Measurements from ENCODE around the gene ZBTB44.
A peak's percentile ranks its signal among the peaks of the same experiment; 100 is the strongest.

ZBTB44 gene

DNA sequence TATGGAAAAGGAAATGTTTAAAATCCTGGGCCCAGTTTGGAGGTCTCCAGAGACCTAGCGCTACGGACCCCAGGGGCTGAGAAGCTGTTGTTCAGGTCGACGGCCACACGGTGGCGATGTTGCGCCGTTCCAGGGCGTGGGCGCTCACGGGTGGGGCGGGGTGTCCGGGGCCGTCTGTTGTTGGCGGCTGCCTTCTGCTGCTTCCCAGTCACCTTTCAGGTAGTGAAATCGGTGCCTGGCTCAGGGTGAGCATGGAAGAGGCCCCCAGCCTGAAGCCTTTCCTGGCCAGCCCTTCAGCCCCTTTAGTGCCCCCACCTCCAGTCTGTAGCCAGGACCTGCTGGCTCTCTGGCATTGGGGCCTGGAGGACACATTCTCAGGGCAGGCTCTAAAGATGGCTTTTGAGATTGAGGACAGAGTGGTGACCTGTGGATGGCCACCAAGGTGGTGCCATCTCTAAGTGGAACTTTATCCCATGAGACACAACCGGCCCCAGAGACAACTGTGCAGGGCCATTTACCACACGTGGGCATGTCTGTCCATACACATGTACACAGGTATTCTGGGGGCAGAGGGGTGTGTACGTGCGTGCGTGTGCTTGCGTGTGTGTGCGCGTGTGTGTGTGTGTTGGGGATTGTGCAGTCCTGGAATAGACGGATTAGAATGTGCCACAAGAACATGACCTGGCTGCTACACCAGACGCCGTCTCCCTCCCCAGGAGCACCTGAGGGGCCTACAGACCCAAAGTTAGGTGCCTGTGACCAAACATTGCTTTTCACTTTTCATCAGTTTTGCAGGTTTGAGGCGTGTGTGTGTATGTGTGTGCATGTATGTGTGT is 101.4 kb downstream of the ZBTB44 start:
- peak; percentile 63 to 75 for ATAC-seq

DNA sequence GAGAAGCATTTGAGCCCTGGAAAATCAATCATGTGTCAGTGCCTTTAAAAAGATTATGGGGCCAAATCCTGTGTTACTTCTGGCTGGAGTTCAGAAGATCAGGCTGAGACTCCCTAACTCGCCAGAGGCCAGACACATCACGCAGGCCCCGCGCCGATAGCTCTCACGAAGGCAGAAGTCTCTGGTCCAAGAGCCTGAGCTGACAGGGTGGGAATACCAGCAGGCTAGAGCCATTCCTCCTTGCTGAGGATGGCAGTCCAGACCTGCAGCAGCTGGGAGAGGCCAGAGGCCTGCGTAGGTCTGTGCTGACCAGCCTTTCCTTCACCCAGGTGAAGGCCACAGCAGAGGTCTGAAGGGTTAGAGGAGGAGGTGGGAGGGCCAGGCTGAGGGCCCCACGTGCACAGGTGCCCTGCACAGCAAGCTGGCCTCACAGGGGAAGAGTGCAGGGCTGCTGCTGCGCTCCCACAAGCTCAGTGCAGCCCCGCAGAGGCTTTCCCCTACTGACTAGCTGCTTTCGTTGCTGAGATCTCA is 102.2 kb downstream of the ZBTB44 start:
- ATAC-seq: no peak

DNA sequence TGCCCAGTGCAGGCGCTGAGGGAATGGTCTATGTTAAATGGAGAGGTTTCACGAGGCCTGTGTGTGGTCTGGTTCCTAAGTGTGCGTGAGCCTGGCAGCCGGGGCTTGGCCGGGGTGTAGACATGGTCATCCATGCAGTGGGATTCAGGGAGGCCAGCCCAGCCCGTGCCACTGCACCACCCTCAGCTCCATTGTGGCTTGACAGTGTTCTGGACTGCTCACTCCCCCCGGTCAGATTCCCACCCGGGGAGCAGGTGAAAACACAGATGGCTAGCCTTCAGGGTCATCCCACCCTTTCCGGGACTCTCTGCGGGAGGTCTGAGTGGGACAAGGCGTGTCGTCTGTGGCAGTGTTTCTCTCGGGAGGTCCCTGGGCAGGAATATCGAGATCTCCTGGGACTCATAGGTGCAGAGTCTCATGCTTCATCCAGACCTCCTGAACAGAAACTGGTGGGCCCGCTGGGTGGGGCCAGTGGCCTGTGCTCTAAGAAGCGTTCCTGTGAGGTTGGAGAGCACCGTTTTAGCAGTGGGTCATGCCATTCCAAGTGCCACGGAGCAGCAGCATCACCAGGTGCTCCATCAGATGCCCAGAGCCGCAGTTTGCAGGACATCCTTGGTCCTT is 102.8 kb downstream of the ZBTB44 start:
- no peak for ATAC-seq

DNA sequence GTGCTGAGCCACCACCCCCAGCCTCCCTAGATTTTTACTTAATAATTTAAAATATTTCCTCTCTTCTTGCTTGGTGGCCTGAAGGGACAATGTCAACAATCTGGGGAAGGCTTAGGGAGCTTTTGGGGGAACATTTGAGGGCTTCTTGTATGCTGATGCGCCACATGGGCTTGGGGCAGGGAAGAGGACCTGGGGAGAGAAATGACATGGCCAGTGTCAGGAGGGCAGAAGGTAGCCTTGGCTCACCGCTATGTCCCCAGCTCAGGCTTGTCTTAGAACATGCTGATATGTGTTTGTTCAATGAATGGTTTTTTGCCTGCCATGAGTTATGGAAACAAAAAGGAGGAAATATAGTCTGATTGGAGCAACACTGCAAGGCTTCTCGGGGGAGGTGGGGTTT is 103.6 kb downstream of the ZBTB44 start:
- no peak for ATAC-seq

DNA sequence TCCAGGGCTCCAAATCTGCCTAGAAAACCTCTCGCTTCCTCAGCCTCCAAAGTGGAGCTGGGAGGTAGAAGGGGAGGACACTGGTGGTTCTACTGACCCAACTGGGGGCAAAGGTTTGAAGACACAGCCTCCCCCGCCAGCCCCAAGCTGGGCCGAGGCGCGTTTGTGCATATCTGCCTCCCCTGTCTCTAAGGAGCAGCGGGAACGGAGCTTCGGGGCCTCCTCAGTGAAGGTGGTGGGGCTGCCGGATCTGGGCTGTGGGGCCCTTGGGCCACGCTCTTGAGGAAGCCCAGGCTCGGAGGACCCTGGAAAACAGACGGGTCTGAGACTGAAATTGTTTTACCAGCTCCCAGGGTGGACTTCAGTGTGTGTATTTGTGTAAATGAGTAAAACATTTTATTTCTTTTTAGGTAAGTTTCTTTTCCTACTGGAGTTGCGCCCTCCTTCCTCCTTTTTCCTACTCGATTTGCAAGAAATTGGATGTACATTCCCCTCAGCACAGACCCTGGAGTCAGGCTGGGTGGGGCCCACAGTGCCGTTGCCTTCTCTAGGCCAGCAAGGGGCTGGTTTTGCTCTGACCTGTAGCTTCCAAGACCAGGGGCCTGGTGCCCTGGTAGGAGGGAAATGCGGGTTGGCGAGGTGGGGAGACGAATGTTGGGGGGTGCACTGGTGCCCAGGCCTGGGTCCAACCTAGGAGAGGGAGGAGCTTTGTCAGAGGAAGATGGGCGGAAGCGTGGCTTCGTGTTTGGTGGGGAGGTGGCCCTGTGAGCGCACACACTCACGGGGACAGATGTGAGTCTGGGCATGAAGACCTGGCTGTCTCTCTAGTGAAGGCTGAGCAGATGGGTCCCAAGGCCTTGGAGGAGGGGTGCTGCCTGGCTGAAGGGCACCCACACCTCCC is 104.5 kb downstream of the ZBTB44 start:
- no peak for ATAC-seq

DNA sequence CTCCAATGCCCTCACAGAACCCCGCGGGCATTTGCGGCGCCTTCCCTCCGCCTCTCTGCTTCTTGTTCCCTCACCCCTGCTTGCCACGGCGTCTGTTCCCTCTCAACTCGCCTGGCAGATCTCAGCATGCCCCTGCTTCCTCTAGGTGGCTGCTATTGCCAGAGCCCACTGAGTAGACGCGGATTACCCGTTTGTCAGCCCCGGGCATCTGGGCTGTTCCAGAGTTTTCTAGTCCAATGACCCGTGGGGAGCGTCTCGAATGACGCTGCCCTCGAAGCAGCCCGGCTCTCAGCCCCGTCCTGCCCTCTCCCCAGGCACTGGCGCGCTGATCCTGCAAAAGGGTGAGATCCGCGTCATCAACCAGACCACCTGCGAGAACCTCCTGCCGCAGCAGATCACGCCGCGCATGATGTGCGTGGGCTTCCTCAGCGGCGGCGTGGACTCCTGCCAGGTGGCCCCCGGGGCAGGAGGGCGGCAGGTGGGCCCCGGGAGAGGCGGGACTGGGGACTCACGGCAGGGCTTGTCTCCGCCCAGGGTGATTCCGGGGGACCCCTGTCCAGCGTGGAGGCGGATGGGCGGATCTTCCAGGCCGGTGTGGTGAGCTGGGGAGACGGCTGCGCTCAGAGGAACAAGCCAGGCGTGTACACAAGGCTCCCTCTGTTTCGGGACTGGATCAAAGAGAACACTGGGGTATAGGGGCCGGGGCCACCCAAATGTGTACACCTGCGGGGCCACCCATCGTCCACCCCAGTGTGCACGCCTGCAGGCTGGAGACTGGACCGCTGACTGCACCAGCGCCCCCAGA is 105.4 kb downstream of the ZBTB44 start:
- ATAC-seq: no peak

DNA sequence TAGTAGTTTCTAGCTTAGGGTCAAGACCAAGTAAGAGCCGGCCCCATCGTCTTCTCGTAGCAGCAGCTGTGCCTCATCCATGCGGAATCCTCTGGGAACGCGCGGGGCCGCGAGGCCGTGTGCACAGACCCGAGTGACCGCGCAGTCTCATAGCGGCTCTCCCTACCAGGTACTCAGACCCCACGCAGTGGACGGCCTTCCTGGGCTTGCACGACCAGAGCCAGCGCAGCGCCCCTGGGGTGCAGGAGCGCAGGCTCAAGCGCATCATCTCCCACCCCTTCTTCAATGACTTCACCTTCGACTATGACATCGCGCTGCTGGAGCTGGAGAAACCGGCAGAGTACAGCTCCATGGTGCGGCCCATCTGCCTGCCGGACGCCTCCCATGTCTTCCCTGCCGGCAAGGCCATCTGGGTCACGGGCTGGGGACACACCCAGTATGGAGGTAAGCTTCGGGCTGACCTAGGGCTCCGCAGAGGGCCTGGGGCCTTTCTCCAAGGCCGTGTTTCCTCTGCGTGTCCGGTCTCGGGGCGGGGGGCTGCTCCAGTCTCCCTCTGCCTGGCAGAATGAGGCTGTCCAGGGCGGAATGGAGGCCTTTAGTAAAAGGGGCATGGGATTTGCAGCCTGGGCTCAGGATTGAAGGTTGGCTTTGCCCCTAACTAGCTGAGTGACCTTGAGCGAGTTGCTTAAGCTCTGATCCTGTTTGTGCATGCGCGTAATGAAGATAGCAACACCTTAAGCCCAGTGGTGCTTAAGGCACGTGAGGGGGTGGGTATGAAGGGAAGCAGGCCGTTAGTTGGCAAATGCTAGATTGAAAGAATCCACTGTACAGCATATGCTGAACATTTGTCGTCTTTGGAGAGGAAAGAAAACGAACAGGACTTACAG is 106.2 kb downstream of the ZBTB44 start:
- ATAC-seq: no peak

DNA sequence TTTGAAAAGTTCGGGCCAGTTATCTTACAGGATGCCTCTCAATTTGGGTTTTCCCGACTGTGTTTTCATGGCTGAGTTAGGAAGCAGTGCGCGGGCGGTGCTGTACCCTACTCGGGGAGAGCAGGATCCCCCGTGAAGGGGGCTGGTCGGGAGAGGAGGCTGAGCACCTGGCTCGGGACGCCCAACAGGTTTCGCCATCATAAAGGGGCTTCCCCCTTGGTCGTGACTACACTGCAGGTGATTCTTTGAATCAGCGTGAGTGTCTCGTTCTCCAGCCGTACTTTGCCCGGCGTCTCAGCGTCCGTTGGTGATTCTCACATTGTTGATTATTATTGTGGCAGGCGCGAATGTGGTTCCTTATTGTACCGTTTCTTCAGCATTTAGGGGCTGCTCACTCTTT is 108.6 kb downstream of the ZBTB44 start:
- no peak for ATAC-seq

DNA sequence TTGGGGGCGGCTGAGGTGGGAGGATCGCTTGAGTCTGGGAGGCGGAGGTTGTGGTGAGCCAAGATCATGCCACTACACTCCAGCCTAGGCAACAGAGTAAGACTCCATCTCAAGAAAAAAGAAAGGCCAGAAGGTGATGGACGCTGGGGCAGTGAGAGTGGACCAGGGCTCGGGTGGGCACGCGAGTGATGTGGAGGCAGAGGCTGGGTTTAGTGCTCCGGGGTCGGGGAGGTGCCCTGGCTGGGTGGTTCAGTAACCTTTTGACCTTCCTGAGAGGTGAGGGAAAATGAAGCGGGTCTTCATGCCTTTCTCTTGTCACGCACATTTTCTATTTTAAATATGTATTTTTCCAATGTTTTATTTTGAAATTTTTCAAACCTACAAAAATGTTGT is 110.0 kb downstream of the ZBTB44 start:
- no peak for ATAC-seq

DNA sequence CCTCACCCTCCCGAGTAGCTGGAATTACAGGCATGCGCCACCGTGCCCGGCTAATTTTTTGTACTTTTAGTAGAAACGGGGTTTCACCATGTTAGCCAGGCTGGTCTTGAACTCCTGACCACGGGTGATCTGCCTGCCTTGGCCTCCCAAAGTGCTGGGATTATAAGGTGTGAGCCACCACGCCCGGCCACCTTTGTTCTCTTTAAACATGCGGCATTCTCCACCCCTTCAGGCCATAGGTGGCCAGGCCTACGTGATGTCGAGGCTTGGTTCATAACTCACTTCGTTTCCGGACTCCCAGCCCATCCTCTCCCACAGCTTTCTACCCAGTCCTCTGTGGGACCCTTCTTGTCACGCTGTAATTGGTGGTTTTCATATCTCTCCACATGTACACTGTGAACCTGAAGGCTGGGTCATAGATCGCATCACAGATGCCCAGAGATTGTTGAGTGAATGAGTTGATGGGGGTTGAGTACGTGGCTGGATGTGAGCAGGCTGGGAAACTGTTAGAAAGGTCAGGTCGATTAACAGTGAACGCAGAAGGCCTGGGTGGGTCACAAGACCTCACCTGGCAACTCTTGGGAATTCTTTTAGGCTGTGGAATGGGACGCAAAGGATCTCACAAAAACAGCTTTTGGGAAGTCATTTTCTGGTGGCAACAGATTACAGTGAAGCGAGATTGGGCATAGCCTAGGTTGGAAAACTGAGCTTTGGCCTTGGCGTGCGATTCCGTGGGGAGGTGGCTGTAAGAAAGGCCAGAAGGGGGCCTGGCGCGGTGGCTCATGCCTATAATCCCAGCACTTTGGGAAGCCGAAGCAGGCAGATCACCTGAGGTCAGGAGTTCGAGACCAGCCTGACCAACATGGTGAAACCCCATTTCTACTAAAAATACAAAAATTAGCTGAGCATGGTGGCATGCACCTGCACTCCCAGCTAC is 110.7 kb downstream of the ZBTB44 start:
- no peak for ATAC-seq

DNA sequence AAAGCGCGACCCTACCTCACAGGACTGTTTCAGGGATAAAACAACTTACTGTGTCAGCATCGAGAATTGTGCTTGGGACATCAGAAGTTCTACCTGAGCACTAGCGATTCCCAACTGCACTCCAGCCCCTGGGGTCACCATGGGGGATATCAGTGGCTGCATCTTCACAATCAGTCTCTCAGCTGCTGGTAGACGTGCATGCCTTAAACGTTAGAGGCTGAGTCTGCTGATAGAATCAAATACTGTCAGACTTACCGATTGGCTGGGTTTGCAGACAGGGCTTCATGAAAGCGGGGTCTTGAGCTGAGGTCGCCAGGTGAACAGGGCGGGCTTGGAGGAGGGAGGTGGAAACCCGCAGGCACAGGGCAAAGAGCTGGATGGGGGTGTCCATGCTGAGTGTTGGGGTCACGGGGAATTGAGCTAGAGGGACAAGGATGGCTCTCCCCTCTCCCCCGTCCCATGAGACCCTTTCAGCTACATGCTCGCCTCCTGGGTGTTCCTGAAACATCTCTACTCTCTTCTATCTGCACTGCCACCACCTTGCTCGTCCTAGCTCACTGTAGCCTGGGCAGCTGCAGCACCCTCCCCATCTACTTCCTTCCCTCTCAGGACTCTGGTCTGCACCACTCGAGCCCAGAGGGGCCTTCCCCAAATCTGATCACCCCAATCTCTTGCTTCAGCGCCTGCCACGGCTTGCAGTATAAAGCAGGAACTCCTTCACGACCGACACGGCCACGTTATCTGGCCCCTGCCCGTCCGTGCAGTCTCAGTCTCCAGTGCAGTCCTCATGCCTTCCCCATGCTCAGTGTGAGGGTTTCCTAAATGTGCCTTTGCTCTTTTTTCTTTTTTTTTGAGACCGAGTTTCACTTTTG is 111.7 kb downstream of the ZBTB44 start:
- ATAC-seq: no peak

DNA sequence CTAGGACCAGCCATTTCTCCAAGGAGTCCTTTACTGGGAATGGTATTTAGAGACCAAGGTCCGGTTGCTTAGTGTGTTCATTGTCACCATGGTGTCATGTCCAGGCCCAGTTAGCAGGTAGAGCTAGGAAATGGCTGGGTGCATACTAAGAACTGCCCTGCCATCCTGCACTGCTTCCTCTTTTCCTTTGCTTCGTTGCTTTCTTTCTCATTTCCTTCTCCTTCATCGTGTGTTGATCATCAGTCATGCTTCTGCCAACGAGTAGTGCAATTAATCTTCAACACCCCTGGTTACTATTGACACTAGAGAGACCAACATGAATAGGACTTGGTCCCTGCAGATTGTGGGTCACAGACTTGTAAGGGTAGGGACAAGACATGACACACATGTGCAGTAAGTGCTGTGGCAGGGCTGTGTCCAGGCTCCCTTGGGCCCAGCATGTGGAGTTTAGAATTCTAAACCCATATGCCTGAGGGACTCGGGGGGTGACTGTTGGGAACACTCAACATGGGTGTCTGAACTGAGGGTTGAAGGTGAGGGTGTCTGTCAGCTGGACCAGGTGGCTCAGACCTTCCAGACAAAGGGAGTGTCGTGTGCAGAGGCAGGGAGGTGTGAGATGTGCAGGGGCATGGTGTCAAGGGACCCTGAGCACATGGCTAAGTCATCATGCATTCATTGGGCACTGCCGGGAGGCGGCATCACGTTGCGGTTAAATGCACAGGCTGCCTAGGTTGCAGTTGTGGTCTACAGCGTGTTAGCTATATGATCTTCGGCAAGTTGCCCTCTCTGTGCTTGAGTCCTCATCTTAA is 112.5 kb downstream of the ZBTB44 start:
- ATAC-seq: peak in 1 of 2 donors; percentile 27

DNA sequence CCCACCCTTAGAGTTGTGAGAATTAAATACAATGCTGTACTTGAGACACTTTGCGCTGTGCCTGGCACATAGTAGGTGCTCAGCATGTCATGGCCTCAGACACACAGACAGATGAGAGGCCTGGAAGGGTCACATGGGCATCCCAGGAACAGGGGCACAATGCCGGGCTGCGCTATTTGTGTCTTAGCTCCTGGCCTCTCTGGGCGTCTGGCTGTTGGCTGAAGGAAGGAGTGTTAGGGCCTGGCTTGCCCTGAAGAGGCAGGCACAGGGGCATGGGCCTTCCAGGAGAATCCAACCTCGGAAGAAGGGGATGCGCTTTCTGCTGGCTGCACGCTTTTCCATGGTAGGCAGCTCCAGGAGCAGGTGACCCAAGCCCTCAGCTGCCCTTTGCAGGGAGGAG is 113.7 kb downstream of the ZBTB44 start:
- ATAC-seq: no peak

DNA sequence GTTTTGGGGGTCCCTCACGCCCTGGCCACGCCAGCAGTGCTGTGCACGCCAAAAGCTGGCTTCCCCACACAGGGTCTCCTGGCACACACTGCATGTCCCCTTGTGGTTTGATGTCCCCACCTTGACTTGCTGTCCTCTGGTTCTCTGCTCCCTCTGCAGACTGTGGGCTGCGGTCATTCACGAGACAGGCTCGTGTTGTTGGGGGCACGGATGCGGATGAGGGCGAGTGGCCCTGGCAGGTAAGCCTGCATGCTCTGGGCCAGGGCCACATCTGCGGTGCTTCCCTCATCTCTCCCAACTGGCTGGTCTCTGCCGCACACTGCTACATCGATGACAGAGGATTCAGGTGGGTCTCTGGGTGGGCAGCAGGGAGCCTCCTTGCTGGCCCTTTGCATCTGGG is 114.9 kb downstream of the ZBTB44 start:
- no peak for ATAC-seq

DNA sequence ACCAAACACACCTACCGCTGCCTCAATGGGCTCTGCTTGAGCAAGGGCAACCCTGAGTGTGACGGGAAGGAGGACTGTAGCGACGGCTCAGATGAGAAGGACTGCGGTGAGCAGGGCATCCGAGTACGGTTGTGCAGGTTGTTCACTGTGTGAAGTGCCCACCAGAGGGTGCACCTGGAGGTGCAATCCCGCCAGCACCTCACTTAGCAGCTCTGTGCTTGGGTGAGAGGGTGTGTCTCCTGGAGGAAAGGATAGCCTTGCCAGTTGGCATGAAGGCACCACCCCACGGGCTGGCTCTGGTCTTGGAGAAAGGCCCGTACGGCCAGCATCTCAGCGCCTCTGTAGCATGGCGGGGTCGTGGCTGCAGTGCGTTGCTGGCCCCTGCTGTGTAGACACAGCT is 115.8 kb downstream of the ZBTB44 start:
- ATAC-seq: no peak

DNA sequence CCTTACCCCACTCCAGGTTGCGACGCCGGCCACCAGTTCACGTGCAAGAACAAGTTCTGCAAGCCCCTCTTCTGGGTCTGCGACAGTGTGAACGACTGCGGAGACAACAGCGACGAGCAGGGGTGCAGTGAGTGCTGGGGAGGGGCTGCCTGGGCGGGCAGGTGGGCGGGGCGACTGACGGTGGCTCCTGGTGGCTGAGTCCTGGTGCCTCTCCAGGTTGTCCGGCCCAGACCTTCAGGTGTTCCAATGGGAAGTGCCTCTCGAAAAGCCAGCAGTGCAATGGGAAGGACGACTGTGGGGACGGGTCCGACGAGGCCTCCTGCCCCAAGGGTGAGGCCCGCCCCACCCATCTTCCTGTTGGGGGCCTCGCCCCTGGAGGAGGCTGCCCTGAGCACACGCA is 116.4 kb downstream of the ZBTB44 start:
- ATAC-seq: no peak

DNA sequence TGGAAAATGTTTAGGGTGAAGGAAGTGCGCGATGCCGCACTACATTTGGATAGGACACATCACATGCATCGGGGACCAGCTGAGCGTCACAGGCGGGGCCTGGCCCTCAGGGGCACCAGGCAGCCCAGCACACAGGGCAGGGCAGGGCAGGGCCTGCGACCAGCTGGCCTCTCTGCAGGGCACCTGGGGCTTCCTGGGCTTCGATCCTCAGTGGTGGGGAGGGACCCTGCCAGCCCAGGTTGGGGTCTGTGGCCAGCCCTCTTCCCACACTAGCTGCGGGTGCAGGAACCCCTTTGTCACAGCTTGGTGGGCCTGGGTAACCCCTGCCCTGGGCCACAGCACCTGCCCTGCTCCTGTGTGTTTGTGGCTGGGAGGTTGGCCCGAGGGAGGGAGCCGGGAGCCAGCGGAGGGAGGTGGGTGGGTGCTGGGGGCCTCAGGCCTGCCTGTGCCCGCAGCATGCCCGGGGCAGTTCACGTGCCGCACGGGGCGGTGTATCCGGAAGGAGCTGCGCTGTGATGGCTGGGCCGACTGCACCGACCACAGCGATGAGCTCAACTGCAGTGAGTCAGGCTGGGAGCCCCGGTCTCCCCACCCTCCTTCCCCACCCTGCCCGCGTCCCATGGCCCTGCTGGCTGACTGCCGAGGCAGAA is 117.2 kb downstream of the ZBTB44 start:
- ATAC-seq: no peak

Data from activated CD4-positive, CD25-positive, alpha-beta regulatory T cell treated with anti-CD3 and anti-CD28 coated beads, Interleukin-2, amount 50 U/mL, for 24 hours (primary cell).